Mucosa of stomach (tissue), 1 donor: Measurements from ENCODE around the gene ZNF746.

Experiments
- H3K27me3 ChIP-seq: one replicate; pipeline ENCODE4 v1.7.0; 2013; ENCODE audit warnings: mild to moderate bottlenecking, low read length; ENCODE audit not compliant: control insufficient read depth, insufficient read depth
- H3K36me3 ChIP-seq: one replicate; pipeline ENCODE4 v1.7.0; 2013; ENCODE audit warnings: low read length; ENCODE audit not compliant: control insufficient read depth, insufficient read depth
- H3K4me1 ChIP-seq: one replicate; pipeline ENCODE4 v1.7.0; 2013; ENCODE audit warnings: mild to moderate bottlenecking, low read length; ENCODE audit not compliant: control insufficient read depth, insufficient read depth
- H3K4me3 ChIP-seq: one replicate; pipeline ENCODE4 v1.7.0; 2013; ENCODE audit warnings: low read length
- H3K9ac ChIP-seq: one replicate; pipeline ENCODE4 v1.7.0; 2013; ENCODE audit warnings: mild to moderate bottlenecking, low read length, moderate library complexity
- H3K9me3 ChIP-seq: one replicate; pipeline ENCODE4 v1.7.0; 2013; ENCODE audit warnings: mild to moderate bottlenecking, low read length, moderate library complexity; ENCODE audit not compliant: control insufficient read depth
- donor health status: Pancreatic carcinoma.

ZNF746 gene

DNA sequence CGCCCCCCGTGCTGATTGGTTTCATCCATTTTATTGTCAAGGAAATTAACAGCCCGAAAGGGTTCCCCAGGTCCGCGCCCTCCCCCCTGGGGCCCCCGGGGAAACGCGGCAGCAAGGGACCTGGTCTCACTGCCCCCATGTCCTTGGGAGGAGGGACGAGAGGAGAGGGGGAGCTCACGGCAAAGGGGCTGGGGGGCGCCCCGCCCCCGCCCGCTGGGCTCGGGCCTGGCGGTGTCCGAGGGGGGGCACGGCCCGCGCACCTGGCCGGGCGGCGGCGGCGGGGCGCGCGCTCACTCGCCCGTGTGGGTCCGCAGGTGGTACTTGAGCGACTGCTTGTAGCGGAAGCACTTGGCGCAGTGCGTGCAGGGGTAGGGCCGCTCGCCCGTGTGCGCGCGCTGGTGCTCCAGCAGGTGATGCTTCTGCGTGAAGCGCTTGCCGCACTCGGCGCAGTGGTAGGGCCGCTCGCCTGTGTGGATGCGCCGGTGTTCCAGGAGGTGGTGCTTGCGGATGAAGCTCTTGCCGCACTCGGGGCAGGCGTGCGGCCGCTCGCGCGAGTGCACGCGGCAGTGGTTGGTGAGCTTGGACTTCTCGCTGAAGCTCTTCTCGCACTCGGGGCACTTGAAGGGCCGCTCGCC is 66.0 kb downstream of the ZNF746 start:
- no peak overlapping the region for H3K9ac ChIP-seq
- no peaks in the 10 kb centered on the region for H3K4me1 ChIP-seq
- H3K36me3 ChIP-seq: no peaks in the 10 kb centered on the region
- H3K9me3 ChIP-seq: no peaks in the 10 kb centered on the region
- H3K4me3 ChIP-seq: no peak overlapping the region
- H3K27me3 ChIP-seq: no peaks in the 10 kb centered on the region

DNA sequence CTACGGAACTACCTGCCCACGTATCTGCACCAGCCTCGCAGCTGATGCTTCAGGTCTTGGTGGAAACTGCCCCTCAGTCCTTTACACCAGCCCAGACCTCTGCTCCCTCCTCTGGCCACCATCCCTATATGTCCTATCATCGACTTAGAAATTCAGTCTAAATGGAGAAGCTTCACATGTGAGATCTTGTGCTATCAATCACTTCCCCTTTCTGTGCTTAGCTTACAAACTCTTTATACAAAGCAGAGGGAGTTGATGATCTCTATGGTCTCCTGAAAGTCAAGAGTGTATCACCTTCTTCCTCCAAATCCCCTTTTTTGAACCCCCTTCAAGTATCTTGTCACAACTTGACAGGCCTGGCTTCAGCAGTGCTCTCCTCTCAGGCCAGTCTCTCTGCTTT is 67.4 kb downstream of the ZNF746 start:
- Histone ChIP-seq H3K9me3 (no peaks in the 10 kb centered on the region), H3K36me3 (no peaks in the 10 kb centered on the region), H3K9ac (no peak overlapping the region), H3K4me3 (no peak overlapping the region), H3K4me1 (no peaks in the 10 kb centered on the region), H3K27me3 (no peaks in the 10 kb centered on the region)

DNA sequence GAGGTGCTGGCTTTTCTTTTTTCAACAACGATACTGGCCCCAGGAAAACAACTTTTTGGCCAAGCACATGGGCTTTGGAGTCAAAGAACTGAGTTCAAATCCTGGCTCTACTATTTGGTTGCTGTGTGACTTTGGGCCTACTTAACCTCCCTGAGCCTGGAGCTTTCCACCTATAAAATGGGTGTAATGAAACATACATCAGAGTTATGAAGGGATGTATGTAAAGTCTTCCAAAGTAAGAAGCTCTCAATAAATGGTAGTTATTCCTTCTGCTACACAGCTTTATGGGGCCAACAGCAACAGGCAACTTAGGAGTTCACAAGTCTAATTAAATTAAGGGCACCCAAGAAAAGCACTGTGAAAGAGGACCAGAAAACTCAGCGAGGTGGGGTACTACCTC is 69.7 kb downstream of the ZNF746 start:
- H3K9ac ChIP-seq: no peak overlapping the region
- H3K27me3 ChIP-seq: no peaks in the 10 kb centered on the region
- H3K36me3 ChIP-seq: no peaks in the 10 kb centered on the region
- H3K4me3 ChIP-seq: no peak overlapping the region
- H3K4me1 ChIP-seq: peaks cover under 1% of the 10 kb centered on the region
- no peaks in the 10 kb centered on the region for H3K9me3 ChIP-seq

DNA sequence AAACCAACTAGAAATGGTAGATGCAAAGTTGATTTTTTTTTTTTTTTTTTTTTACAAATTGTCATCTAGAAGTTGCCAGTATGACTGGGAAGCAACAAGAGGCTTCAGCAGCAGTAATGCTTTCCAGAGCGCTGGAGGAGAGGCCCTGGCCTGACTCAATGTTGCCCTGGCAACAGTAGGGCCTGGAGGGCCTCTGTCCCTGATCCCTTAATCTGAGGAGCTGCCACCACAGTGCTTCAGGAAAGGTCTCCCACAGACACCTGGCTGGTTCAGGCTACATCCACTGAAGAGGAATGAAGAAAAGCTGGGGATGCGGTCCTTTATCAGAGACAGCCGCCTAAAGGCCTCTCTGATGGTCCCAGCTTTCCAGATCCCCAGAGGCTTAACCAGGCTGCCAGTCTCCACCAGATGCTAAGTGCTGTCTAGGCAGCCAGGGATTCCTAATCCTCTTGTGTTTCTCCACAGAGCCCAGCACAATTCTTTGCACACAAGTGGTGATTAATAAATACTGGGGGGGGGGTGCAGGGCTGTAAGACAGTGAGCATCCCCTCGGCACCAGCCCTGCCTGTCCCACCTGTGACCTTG is 70.4 kb downstream of the ZNF746 start:
- no peaks in the 10 kb centered on the region for H3K9me3 ChIP-seq
- no peak overlapping the region for H3K4me3 ChIP-seq
- no peak overlapping the region for H3K9ac ChIP-seq
- no peaks in the 10 kb centered on the region for H3K27me3 ChIP-seq
- no peaks in the 10 kb centered on the region for H3K36me3 ChIP-seq
- peaks cover 5% of the 10 kb centered on the region for H3K4me1 ChIP-seq

DNA sequence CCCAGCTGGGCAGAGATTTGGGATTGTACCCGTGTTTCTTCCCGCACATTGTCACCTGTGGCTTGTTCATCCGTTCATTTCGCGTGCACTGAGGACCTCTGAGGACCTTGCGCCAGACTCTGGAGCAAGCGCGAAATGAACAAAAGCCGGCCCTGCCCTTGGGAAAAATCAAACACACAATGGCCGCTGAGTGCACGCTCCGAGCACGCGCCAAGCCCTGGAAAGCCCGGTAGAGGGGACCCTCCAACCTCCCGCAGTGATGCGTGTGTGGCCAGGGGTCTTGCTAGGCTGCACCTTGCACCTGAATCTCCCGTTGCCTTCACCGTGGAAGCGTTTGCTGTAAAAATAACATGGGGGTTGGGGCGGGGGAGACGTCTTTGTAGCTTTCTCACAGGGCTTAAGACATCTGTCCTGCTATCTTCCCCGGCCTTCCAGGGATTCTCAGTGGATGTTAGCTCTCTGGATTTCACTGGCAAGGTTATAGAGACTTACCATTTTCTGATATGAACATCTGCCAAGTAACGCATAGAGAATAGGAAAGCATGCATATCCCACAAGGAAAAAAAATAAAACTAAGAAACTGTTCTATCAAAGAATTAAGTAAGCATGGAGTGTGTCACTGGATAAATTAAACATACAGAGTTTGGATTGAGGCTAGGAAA is 74.0 kb downstream of the ZNF746 start:
- Histone ChIP-seq H3K36me3 (no peaks in the 10 kb centered on the region), H3K4me3 (peak overlapping the region; percentile 41), H3K27me3 (no peaks in the 10 kb centered on the region), H3K9ac (peak overlapping the region; percentile 64), H3K9me3 (no peaks in the 10 kb centered on the region), H3K4me1 (peaks cover 5% of the 10 kb centered on the region)

DNA sequence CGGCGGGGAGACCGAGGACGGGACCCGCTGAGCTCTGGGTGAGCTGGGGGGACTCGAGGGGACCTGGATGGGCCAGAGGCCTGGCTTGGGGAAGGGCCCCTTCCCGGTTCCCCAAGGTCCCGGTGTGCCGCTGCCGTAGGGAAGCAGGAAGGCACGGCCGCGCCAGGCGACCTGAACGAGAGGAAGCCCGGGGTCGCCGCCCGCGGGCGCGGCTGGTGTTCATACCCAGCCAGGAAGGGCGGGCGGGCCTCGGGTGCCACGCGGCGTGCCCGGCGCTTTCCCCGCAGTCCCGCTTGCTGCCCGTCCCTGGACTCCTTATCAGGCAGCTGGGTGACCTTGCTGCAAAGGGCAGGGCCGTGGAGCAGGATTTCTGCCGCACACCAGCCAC is 74.7 kb downstream of the ZNF746 start:
- Histone ChIP-seq H3K36me3 (no peaks in the 10 kb centered on the region), H3K27me3 (no peaks in the 10 kb centered on the region), H3K9me3 (no peaks in the 10 kb centered on the region), H3K9ac (peak overlapping the region; percentile 64), H3K4me1 (peaks cover 5% of the 10 kb centered on the region), H3K4me3 (peak overlapping the region; percentile 41)
